Measurements from ENCODE around the gene DLGAP1. TPM values are rescaled to one million over a fixed set of nuclear protein-coding genes. Genes with fewer than 3 reads are reported as not detected.

The DLGAP1 gene
- total and polyA plus RNA-seq, 4 donors: 0.06 to 1.2 (median 0.17) TPM; not detected in 1

DNA sequence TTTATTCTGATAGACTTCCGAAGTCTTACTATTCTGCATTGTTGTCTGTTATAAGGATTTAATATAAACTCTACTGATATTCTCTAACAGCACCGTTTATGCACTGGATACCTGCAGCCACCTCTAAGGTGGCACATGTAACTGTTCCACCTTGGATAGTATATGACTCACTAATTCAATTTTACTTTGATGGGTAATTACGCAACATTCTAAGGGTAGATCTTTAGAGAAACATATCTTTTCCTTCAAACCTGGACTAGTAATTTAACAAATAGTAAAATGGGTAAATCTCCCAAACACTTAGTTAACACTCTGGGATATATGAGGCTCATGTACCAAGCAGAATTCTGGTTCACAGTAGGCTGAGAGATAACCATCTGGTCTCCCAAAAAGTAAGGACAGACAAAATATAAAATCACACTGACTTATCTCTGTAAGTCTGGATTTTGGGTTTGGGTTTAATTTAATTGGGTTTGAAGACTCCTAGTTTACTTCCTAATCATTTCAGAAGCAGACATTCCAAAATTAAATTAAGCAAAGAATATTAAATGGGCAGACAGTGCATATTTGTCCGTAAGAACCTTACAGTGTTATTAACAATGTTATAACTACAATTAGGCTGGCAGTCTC, 590.3 kb downstream of the DLGAP1 start:
- no peak for DNase-seq (ENCODE audit: low spot score)
- Histone ChIP-seq H3K27ac (ENCODE audit: low read depth in 1 of 2, low read length in 2 of 2) (no peak overlapping the region), H3K9me3 (ENCODE audit: control insufficient read depth in 4 of 4, low read length in 3 of 4) (no peaks in the 10 kb centered on the region), H3K9ac (ENCODE audit: low read depth in 1 of 2, low read length in 2 of 2) (no peak overlapping the region), H3K27me3 (ENCODE audit: control insufficient read depth in 4 of 4, insufficient read depth in 4 of 4, low read length in 3 of 4) (peaks cover 0 to 2% (median 0%) of the 10 kb centered on the region in 4 donors), H3K4me1 (ENCODE audit: control insufficient read depth in 4 of 4, insufficient read depth in 4 of 4, low read length in 3 of 4) (no peaks in the 10 kb centered on the region), H3K36me3 (ENCODE audit: control insufficient read depth in 4 of 4, insufficient read depth in 3 of 4, low read depth in 1 of 4, low read length in 3 of 4) (no peaks in the 10 kb centered on the region), H3K4me3 (ENCODE audit: low read depth in 1 of 3, low read length in 3 of 3) (no peak overlapping the region)
- TF ChIP-seq REST (IDR thresholded peaks at IDR 0.05) (no peak), HNF4A (conservative IDR thresholded peaks at IDR 0.05) (no peak), RXRA (IDR thresholded peaks at IDR 0.05) (no peak), YY1 (IDR thresholded peaks at IDR 0.05) (no peak)
- TF ChIP-seq, protein P1, sequence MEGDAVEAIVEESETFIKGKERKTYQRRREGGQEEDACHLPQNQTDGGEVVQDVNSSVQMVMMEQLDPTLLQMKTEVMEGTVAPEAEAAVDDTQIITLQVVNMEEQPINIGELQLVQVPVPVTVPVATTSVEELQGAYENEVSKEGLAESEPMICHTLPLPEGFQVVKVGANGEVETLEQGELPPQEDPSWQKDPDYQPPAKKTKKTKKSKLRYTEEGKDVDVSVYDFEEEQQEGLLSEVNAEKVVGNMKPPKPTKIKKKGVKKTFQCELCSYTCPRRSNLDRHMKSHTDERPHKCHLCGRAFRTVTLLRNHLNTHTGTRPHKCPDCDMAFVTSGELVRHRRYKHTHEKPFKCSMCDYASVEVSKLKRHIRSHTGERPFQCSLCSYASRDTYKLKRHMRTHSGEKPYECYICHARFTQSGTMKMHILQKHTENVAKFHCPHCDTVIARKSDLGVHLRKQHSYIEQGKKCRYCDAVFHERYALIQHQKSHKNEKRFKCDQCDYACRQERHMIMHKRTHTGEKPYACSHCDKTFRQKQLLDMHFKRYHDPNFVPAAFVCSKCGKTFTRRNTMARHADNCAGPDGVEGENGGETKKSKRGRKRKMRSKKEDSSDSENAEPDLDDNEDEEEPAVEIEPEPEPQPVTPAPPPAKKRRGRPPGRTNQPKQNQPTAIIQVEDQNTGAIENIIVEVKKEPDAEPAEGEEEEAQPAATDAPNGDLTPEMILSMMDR (IDR thresholded peaks at IDR 0.05; ENCODE audit: low read depth, low read length, missing input control): no peak
- TF ChIP-seq, protein P2, sequence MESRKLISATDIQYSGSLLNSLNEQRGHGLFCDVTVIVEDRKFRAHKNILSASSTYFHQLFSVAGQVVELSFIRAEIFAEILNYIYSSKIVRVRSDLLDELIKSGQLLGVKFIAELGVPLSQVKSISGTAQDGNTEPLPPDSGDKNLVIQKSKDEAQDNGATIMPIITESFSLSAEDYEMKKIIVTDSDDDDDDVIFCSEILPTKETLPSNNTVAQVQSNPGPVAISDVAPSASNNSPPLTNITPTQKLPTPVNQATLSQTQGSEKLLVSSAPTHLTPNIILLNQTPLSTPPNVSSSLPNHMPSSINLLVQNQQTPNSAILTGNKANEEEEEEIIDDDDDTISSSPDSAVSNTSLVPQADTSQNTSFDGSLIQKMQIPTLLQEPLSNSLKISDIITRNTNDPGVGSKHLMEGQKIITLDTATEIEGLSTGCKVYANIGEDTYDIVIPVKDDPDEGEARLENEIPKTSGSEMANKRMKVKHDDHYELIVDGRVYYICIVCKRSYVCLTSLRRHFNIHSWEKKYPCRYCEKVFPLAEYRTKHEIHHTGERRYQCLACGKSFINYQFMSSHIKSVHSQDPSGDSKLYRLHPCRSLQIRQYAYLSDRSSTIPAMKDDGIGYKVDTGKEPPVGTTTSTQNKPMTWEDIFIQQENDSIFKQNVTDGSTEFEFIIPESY (IDR thresholded peaks at IDR 0.05): no peak
- WGBS: 93% methylated on average over 4 of the region's 4 CpGs

- peaks cover 0 to 2% (median 0%) of the 10 kb centered on the region in 4 donors for H3K27me3 ChIP-seq (ENCODE audit: control insufficient read depth in 4 of 4, insufficient read depth in 4 of 4, low read length in 3 of 4)
- H3K9ac ChIP-seq (ENCODE audit: low read depth in 1 of 2, low read length in 2 of 2): no peak overlapping the region
- H3K36me3 ChIP-seq (ENCODE audit: control insufficient read depth in 4 of 4, insufficient read depth in 3 of 4, low read depth in 1 of 4, low read length in 3 of 4): no peaks in the 10 kb centered on the region
- no peaks in the 10 kb centered on the region for H3K9me3 ChIP-seq (ENCODE audit: control insufficient read depth in 4 of 4, low read length in 3 of 4)
- H3K4me1 ChIP-seq (ENCODE audit: control insufficient read depth in 4 of 4, insufficient read depth in 4 of 4, low read length in 3 of 4): no peaks in the 10 kb centered on the region
- no peak overlapping the region for H3K27ac ChIP-seq (ENCODE audit: low read depth in 1 of 2, low read length in 2 of 2)
- H3K4me3 ChIP-seq (ENCODE audit: low read depth in 1 of 3, low read length in 3 of 3): no peak overlapping the region
- DNase-seq (ENCODE audit: low spot score): no peak
- 71% methylated on average over 4 of the region's 4 CpGs for WGBS
- TF ChIP-seq HNF4G (IDR thresholded peaks at IDR 0.05) (no peak), FOXA2 (IDR thresholded peaks at IDR 0.05) (no peak), RAD21 (IDR thresholded peaks at IDR 0.05) (no peak), RXRA (IDR thresholded peaks at IDR 0.05) (no peak), REST (IDR thresholded peaks at IDR 0.05) (no peak), TAF1 (conservative IDR thresholded peaks at IDR 0.05) (no peak), NR2F2 (IDR thresholded peaks at IDR 0.05) (no peak), GABPA (IDR thresholded peaks at IDR 0.05 in 1 of 2, conservative IDR thresholded peaks at IDR 0.05 in 1 of 2) (no peak), HNF4A (conservative IDR thresholded peaks at IDR 0.05) (no peak), YY1 (IDR thresholded peaks at IDR 0.05) (no peak), SP1 (IDR thresholded peaks at IDR 0.05) (no peak), FOXA1 (IDR thresholded peaks at IDR 0.05) (no peak), EGR1 (IDR thresholded peaks at IDR 0.05; ENCODE audit: low read depth in 2 of 2) (no peak), MAX (IDR thresholded peaks at IDR 0.05) (no peak), JUND (IDR thresholded peaks at IDR 0.05) (no peak)
- TF ChIP-seq, protein P3, sequence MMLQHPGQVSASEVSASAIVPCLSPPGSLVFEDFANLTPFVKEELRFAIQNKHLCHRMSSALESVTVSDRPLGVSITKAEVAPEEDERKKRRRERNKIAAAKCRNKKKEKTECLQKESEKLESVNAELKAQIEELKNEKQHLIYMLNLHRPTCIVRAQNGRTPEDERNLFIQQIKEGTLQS (IDR thresholded peaks at IDR 0.05): no peak
- TF ChIP-seq, protein P1 (IDR thresholded peaks at IDR 0.05; ENCODE audit: low read depth, low read length, missing input control): no peak
These were observed 591.5 kb downstream of the DLGAP1 start for GRCh38 chr18:3863593-3863992.

Measured in liver (tissue), 9 donors.